Measurements from ENCODE around the gene B3GNT8. TPM values are rescaled to one million over a fixed set of nuclear protein-coding genes. Genes with fewer than 3 reads are reported as not detected.
"Not testable (repeated sequence)": the region's sequence is repeated elsewhere in the genome, so short reads cannot be mapped to it uniquely, and the experiment has no call there.

Gene B3GNT8
- total RNA-seq, 1 donor: 0.86 TPM

GRCh38 chr19:41412953-41413352 is 14.2 kb downstream of the B3GNT8 start:
- H3K4me3 ChIP-seq (ENCODE audit: low read depth, low read length): no peak overlapping the region
- TF ChIP-seq, protein P1, sequence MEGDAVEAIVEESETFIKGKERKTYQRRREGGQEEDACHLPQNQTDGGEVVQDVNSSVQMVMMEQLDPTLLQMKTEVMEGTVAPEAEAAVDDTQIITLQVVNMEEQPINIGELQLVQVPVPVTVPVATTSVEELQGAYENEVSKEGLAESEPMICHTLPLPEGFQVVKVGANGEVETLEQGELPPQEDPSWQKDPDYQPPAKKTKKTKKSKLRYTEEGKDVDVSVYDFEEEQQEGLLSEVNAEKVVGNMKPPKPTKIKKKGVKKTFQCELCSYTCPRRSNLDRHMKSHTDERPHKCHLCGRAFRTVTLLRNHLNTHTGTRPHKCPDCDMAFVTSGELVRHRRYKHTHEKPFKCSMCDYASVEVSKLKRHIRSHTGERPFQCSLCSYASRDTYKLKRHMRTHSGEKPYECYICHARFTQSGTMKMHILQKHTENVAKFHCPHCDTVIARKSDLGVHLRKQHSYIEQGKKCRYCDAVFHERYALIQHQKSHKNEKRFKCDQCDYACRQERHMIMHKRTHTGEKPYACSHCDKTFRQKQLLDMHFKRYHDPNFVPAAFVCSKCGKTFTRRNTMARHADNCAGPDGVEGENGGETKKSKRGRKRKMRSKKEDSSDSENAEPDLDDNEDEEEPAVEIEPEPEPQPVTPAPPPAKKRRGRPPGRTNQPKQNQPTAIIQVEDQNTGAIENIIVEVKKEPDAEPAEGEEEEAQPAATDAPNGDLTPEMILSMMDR (IDR thresholded peaks at IDR 0.05; ENCODE audit: insufficient read depth, low read depth, low read length): no peak
- no peak for DNase-seq (ENCODE audit: low read depth)

DNA sequence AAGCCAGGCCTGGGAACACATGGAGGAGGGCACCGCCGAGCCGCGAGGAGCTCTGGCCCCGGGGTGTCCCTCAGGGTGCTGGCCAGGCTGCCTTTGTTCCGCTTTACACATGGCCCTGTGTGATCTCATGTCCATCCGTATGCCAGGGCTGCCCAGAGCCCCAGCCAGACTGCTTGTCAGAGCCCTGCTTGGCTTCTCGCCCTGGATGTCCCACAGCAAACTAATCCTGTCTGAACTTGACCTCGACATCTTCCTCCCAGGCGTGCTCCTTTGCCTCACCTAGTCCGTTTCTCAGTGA is 15.3 kb downstream of the B3GNT8 start:
- TF ChIP-seq, protein P1 (IDR thresholded peaks at IDR 0.05; ENCODE audit: insufficient read depth, low read depth, low read length): no peak
- no peak overlapping the region for H3K4me3 ChIP-seq (ENCODE audit: low read depth, low read length)
- no peak for DNase-seq (ENCODE audit: low read depth)

DNA sequence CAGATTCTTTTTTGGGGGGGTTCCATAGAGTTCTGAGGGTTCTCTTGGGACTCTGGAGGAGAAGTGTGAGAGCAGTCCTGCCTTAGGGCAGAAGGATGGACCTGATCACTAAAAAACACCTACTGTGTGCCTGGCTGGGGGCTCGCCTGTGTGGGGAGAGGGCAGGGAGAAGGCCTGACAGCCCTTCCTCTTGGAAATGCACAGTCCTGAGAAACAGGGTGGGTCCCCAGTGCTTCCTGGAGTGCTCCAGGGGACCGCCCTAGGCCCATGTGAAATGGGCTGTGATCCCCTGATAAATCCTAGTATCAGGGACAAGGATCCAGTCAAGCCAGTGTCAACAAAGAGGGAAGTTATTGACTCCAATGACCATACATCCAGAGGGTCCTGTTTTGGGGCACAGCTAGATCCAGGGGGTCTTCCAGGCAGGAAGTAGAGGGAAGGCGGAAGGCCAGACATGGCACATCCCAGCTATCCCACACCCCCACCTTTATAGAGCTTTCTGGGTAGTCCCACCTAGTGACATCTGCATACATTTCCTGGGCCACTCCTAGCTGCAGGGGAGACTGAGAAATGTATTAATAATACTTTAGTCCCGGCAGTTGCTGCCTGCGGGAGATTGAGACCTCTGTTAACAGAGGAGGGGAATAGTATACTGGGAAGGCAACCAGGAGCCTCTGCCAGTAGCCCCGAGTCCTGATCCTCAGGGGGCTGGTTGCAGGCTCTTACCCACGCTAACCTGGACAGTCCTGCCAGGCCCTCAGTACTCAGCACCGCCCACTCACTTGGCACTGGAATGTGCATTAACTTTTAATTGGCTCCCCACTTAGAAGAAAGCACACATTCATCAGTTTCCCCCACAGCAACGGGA is 15.8 kb downstream of the B3GNT8 start:
- TF ChIP-seq, protein P1 (IDR thresholded peaks at IDR 0.05; ENCODE audit: insufficient read depth, low read depth, low read length): no peak
- no peak for DNase-seq (ENCODE audit: low read depth)
- H3K4me3 ChIP-seq (ENCODE audit: low read depth, low read length): no peak overlapping the region

GRCh38 chr19:41410336-41411054 is 16.7 kb downstream of the B3GNT8 start:
- TF ChIP-seq, protein P1 (IDR thresholded peaks at IDR 0.05; ENCODE audit: insufficient read depth, low read depth, low read length): no peak
- no peak for DNase-seq (ENCODE audit: low read depth)
- no peak overlapping the region for H3K4me3 ChIP-seq (ENCODE audit: low read depth, low read length)

- TF ChIP-seq, protein P1 (IDR thresholded peaks at IDR 0.05; ENCODE audit: insufficient read depth, low read depth, low read length): no peak
- peak; percentile 50 for DNase-seq (ENCODE audit: low read depth)
- no peak overlapping the region for H3K4me3 ChIP-seq (ENCODE audit: low read depth, low read length)
Observed at GRCh38 chr19:41409288-41409687, 17.9 kb downstream of the B3GNT8 start.

GRCh38 chr19:41408846-41409245 is 18.3 kb downstream of the B3GNT8 start:
- not testable (repeated sequence) for DNase-seq (ENCODE audit: low read depth); H3K4me3 ChIP-seq (ENCODE audit: low read depth, low read length)

GRCh38 chr19:41408256-41408655 is 18.9 kb downstream of the B3GNT8 start:
- no peak overlapping the region for H3K4me3 ChIP-seq (ENCODE audit: low read depth, low read length)
- TF ChIP-seq, protein P1 (IDR thresholded peaks at IDR 0.05; ENCODE audit: insufficient read depth, low read depth, low read length): no peak
- no peak for DNase-seq (ENCODE audit: low read depth)
